GM15510 (cell line): Measurements from ENCODE around the gene KPRP.

Source experiments
- POLR2A ChIP-seq: IDR thresholded peaks from 3 replicates; pipeline ENCODE4 v1.6.1; 2011; ENCODE audit warnings: borderline replicate concordance; ENCODE audit not compliant: insufficient read length; ENCODE audit errors: extremely low read depth

KPRP gene

DNA sequence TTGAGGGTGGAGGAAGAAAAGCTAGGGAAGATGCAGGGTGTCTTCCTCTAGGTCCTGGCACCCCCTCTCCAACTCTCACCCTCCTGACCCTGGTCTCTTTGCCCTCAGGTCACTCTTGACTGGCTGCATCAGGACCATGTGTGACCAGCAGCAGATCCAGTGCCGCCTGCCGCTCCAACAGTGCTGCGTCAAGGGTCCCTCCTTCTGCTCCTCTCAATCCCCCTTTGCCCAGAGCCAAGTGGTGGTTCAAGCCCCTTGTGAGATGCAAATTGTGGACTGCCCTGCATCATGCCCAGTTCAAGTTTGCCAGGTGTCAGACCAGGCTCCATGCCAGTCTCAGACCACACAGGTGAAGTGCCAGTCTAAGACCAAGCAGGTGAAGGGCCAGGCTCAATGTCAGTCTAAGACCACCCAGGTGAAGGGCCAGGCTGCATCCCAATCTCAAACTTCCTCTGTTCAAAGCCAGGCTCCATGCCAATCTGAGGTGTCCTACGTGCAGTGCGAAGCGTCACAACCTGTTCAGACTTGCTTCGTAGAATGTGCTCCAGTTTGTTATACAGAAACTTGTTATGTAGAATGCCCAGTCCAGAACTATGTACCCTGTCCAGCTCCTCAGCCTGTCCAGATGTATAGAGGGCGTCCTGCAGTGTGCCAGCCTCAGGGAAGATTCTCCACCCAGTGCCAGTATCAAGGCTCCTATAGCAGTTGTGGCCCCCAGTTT is 1.8 kb downstream of the KPRP start:
- TF ChIP-seq POLR2A = no peak

DNA sequence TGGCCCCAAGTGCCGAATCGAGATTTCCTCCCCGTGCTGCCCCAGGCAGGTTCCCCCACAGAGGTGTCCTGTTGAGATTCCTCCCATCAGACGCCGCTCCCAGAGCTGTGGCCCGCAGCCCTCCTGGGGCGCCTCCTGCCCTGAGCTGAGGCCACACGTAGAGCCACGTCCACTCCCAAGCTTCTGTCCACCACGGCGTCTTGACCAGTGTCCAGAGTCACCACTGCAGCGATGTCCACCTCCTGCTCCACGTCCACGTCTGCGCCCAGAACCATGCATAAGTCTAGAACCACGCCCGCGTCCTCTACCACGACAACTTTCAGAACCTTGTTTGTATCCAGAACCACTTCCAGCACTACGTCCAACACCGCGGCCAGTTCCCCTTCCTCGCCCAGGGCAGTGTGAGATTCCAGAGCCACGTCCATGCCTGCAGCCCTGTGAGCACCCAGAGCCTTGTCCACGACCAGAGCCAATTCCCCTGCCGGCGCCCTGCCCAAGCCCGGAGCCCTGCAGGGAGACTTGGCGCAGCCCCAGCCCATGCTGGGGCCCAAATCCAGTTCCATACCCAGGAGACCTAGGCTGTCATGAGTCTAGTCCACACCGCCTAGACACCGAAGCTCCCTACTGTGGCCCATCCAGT is 2.8 kb downstream of the KPRP start:
- TF ChIP-seq POLR2A = no peak

DNA sequence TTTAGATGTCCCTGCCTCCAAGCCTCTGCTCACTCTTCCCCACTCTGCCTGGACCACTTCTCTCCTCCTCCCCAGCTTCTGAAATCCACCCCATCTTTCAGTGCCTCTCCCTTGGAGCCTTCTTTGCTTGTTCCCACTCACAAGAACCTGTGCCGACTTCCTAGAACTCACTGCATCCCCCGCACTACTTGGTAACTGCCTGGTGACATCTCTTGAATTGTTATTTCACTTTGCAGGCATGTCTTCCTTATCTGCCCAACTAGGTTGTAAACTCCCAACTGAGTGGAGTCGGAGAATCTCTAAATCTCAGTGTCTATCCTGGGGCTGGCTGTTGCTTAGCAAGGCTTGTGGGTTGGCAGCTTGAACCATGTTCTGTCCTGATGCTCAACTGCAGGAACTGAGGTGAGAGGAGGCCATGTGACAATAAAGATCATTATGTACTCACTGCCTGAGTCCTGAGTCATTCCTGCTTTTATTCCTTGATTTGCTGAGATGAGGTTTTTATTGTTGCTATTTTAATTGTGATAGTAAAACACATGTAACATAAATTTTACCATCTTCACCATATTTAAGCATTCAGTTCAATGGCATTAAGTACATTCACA is 3.9 kb downstream of the KPRP start:
- TF ChIP-seq POLR2A = no peak

DNA sequence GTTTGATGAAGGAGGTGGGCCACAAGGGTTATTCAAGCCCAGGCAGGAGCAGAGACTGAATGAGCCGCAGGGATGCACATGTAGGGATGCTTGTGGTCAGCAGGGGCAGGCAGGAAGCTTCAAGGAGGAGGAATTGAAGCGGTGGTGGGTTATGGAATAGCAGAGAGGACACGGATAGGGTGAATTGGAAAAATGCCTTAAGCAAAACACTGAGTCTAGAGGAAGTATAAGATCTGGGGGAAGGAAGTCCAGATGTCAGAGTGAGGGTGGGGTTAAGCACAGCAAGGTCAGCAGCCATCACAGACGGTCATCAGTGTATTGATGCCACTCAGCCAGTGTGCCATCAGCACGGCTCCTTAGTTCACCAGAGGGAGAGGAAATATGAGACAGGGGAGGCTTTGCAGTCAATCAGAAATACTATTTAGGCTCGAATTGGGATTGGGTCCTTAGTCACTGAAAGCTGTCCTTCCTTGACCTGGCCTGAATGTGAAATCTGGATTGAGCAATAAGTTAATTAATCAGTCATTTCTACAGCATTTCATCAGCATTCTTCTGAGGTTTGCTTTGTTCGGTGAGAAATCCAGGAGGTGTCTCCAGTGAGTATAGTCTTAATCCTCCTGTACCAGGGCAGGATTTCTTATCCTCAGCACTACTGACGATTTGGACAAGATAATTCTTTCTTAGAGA is 11.2 kb downstream of the KPRP start:
- TF ChIP-seq POLR2A = no peak

GRCh38 chr1:152770411-152770810 is 12.6 kb downstream of the KPRP start:
- no peak for TF ChIP-seq POLR2A

DNA sequence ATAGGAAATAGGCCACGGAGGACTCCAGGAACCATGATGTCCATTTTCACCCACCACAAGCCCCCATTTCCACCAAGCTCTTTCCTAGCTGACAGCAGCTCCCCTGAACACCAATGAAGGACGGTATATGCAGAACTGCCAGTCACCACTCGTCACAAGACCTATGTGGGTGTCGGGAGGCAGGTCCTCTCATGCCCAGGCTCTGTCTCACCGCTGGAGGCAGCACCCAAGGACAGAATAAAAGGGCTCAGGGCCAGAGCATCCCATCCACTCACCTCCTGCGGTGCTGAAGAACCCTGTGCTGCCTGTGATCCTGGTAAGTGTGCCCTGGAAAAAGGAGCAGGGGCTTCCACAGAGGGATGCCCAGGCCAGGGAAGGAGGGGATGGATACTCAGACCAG is 17.1 kb downstream of the KPRP start, which contains the start of gene LCE1F:
LCE1F (plus strand) TSS at position 266 of the 400 bp plus-strand sequence. CDS start 1,232 bp downstream, outside the sequence.
- no peak for TF ChIP-seq POLR2A

DNA sequence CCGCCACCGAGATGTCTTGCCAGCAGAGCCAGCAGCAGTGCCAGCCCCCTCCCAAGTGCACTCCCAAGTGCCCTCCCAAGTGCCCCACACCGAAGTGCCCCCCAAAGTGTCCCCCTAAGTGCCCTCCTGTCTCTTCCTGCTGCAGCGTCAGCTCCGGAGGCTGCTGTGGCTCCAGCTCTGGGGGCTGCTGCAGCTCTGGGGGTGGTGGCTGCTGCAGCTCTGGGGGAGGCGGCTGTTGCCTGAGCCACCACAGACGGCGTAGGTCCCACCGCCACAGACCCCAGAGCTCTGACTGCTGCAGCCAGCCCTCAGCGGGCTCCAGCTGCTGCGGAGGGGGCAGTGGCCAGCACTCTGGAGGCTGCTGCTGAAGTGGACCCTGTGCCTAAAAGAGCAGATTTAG is 18.5 kb downstream of the KPRP start:
- no peak for TF ChIP-seq POLR2A

DNA sequence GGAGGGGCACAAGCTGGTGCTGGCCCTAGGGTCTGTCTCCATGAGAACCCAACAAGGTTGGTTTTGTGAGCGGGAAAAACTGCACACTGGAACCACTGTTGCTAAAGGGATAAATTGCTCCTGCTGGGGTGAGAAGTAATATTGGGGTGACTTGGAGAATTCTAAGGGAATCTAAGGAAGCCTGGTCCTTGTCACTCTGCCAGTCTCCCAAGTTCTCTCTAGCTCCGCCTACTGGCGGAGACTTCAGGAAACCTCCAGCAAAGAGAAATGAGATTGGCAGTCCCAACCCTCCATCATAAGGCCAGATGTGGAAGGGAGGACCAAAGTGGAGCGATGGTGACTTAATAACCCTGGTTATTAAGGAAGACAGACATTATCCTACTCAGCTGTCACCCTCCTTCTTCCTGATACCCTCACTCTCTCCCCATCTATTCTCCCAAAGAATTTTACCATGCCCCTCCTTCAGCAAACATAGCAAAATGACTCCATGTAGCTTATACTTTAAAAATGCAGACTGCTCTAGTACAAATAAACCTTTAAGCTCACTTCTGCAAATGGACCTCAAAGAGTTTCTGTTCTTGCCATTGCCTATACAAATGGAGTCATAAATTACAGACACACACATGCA is 19.8 kb downstream of the KPRP start:
- TF ChIP-seq POLR2A = no peak

DNA sequence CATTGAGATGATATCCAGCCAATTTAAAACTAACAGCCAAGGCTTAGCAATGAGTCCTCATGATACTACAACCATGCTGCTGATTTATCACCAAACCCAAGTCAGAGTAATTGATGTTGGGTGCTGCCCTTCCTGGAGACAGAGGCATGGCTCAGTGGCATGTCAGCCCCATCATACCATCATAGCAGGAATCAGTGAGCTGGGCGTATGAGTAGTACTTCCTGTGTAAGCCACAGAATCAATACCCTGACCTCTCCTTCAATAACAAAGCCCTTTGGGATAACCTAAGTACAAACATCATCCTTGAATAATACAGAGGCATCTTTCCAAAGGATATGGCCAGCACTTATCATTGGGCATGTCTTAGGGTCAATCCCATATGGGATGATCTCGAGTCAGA is 25.3 kb downstream of the KPRP start:
- no peak for TF ChIP-seq POLR2A

DNA sequence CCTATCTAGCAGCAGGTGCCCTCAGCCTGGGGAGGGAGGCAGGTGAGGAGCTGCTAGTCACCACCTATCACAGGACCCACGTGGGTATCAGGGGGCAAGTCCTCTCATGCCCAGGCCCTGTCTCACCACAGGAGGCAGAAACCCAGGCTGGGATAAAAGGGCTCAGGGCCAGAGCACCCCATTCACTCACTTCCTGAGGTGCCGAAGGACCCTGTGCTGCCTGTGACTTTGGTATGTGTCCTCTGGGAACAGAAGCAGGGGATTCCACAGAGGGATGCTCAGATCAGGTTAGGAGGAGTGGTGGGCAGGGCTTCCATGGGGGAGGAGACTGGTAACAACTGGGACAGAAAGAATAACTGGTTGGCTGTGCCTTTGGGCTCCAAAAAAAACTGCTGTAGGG is 28.3 kb downstream of the KPRP start, which contains the start of gene LCE1E:
LCE1E (plus strand) TSS at position 181 of the 400 bp plus-strand sequence. CDS start 1,043 bp downstream, outside the sequence.
- no peak for TF ChIP-seq POLR2A

GRCh38 chr1:152795686-152796085 is 37.9 kb downstream of the KPRP start:
- no peak for TF ChIP-seq POLR2A

DNA sequence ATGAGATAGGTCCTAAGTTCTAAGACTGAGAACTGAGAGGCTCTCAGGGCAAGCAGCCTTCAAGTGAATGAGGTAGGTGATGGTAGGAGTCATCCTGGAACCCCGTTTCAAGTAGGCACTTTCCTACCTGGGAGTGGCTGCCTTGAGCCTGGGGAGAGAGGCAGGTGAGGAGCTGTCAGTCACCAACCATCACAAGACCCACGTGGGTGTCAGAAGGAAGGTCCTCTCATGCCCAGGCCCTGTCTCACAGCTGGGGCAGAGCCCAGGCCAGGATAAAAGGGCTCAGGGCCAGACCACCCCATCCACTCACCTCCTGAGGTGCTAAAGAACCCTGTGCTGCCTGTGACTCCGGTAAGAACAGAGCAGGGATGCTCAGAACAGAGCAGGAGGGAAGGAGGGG is 38.6 kb downstream of the KPRP start, which contains the start of gene LCE1D:
LCE1D (plus strand) TSS at position 301 of the 400 bp plus-strand sequence. CDS start 1,074 bp downstream, outside the sequence.
- no peak for TF ChIP-seq POLR2A

DNA sequence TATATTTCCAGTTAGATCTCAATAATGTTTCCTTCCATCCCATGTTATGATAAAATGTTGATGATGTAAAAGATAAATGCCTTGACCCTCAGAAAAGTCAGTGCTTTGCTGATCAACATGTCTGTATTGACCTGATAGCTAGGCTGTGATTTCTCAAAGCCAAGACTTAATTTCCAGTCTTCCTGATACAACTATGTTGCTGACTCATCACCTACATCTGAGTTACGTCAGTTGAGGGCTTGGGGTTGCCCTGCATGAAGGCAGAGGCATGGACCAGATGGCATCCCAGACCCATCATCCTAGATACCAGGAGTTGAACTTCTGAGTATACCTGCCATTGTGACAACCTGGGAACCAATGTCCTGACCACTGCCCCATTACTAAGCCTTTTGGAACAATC is 43.5 kb downstream of the KPRP start:
- TF ChIP-seq POLR2A = no peak

- no peak for TF ChIP-seq POLR2A
Observed at GRCh38 chr1:152806576-152806975, 48.8 kb downstream of the KPRP start, which contains the start of gene LCE1C. Gene LCE1C, minus strand, starts transcription at chr1:152806651. Its CDS starts 1,173 bp downstream, at chr1:152805478.
